Keratinocyte (primary cell): ENCODE data around the gene TRAPPC3L. TPM values are rescaled to one million over a fixed set of nuclear protein-coding genes. Genes with fewer than 3 reads are reported as not detected.

ENCODE experiments used
- DNase-seq: peaks from one replicate; pipeline ENCODE4 v3.0.0-alpha.2; 2011; ENCODE audit warnings: low read depth, missing footprints, low spot score
- FAIRE-seq: peaks from 2 replicates; lab custom pipeline; 2011; peaks lifted over from hg19 to GRCh38; lab: Jason Lieb, UNC
- H2AFZ ChIP-seq: 2 replicates; pipeline ENCODE4 v1.6.0; 2012; ENCODE audit warnings: low read length, control low read depth, inconsistent platforms; ENCODE audit not compliant: control insufficient read depth
- H3K27ac ChIP-seq: 2 replicates; pipeline ENCODE4 v1.5.1; 2011; ENCODE audit warnings: low read length; ENCODE audit not compliant: control insufficient read depth, insufficient read depth
- H3K27me3 ChIP-seq: 3 replicates; pipeline ENCODE4 v1.6.0; 2011; ENCODE audit warnings: low read length; ENCODE audit not compliant: control insufficient read depth, insufficient read depth; ENCODE audit errors: extremely low read depth
- H3K36me3 ChIP-seq, 2 experiments: 2 replicates in 1 of 2; 3 replicates in 1 of 2; pipeline ENCODE4 v1.5.1; 2011; ENCODE audit warnings: low read length in 2 of 2, mild to moderate bottlenecking in 1 of 2; ENCODE audit not compliant: control insufficient read depth in 2 of 2, insufficient read depth in 2 of 2; ENCODE audit errors: extremely low read depth in 1 of 2
- H3K4me1 ChIP-seq: 3 replicates; pipeline ENCODE4 v1.5.1; 2011; ENCODE audit warnings: low read length; ENCODE audit not compliant: control insufficient read depth, insufficient read depth; ENCODE audit errors: extremely low read depth
- H3K4me2 ChIP-seq: 3 replicates; pipeline ENCODE4 v1.6.0; 2011; ENCODE audit warnings: low read depth, low read length; ENCODE audit not compliant: control insufficient read depth, insufficient read depth; ENCODE audit errors: extremely low read depth
- H3K4me3 ChIP-seq, 3 experiments: fragments of 200-600 bp in 1 of 3; sonication (generic) in 1 of 3; 2 replicates in 2 of 3; 3 replicates in 1 of 3; pipeline ENCODE4 v1.5.1; 2011 to 2016; ENCODE audit warnings: low read length in 3 of 3, mild to moderate bottlenecking in 3 of 3, control low read depth in 2 of 3, inconsistent platforms in 1 of 3, low read depth in 1 of 3, mixed read lengths in 1 of 3, mixed run types in 1 of 3, moderate library complexity in 1 of 3; ENCODE audit not compliant: control insufficient read depth in 2 of 3, insufficient read depth in 2 of 3; ENCODE audit errors: extremely low read depth in 1 of 3
- H3K79me2 ChIP-seq: 2 replicates; pipeline ENCODE4 v1.6.0; 2012; ENCODE audit warnings: low read length; ENCODE audit not compliant: control insufficient read depth, insufficient read depth
- H3K9ac ChIP-seq: 3 replicates; pipeline ENCODE4 v1.6.0; 2011; ENCODE audit warnings: low read length; ENCODE audit not compliant: control insufficient read depth, insufficient read depth; ENCODE audit errors: extremely low read depth
- H3K9me1 ChIP-seq: 3 replicates; pipeline ENCODE4 v1.6.0; 2011; ENCODE audit warnings: low read length; ENCODE audit not compliant: control insufficient read depth, insufficient read depth; ENCODE audit errors: extremely low read depth
- H3K9me3 ChIP-seq: 2 replicates; pipeline ENCODE4 v1.5.1; 2012; ENCODE audit warnings: low read depth, low read length; ENCODE audit not compliant: control insufficient read depth
- H4K20me1 ChIP-seq: 3 replicates; pipeline ENCODE4 v1.6.0; 2011; ENCODE audit warnings: low read length; ENCODE audit not compliant: control insufficient read depth, insufficient read depth; ENCODE audit errors: extremely low read depth
- CTCF ChIP-seq, 3 experiments: IDR thresholded peaks in 1 of 3; conservative IDR thresholded peaks in 1 of 3; optimal IDR thresholded peaks in 1 of 3; 2 replicates in 2 of 3; 3 replicates in 1 of 3; pipeline versions ENCODE3 to v1.5.1; 2011; ENCODE audit warnings: low read length in 3 of 3, mild to moderate bottlenecking in 3 of 3, moderate library complexity in 2 of 3, control low read depth in 1 of 3, inconsistent platforms in 1 of 3; ENCODE audit not compliant: insufficient read depth in 2 of 3; ENCODE audit errors: extremely low read depth in 1 of 3
- EZH2 ChIP-seq: IDR thresholded peaks from one replicate; pipeline ENCODE4 v1.6.1; 2012; ENCODE audit warnings: inconsistent platforms, mild to moderate bottlenecking, low read length, moderate library complexity
- dilution Hi-C: fragments of 300-500 bp; cut with MboI; formaldehyde crosslinking; loops from one replicate; pipeline ENCODE4 v1.7.0; 2020; ENCODE audit warnings: low sequenced_read_pairs; ENCODE audit not compliant: extremely low pct_ligation_motif_present
- polyA plus RNA-seq, 5 experiments: library from polyadenylated mRNA; depleted of rRNA in 3 of 5; stranded (reverse) in 3 of 5; stranded (forward) in 1 of 5; unstranded in 1 of 5; fragments of >200 nt; gene quantifications; 1 replicate in 1 of 5; 2 replicates in 3 of 5; 3 replicates in 1 of 5; pipeline versions ENCODE4 v1.2.1 to v1.2.3, GENCODE V29; 2011 to 2012; ENCODE audit warnings: missing spikeins in 2 of 5, low read depth in 1 of 5, low replicate concordance in 1 of 5

TRAPPC3L gene
- polyA plus RNA-seq, 1 donor (not counting 4 experiments of a cell fraction or from before 2014, with no cell fraction given) = 0.31 TPM

- Histone ChIP-seq H3K4me1 (peaks cover 19% of the 10 kb centered on the region), H2AFZ (no peak overlapping the region), H3K27ac (no peak overlapping the region), H3K9me1 (no peaks in the 10 kb centered on the region), H3K79me2 (no peaks in the 10 kb centered on the region), H3K9ac (no peak overlapping the region), H3K9me3 (no peaks in the 10 kb centered on the region), H3K27me3 (no peaks in the 10 kb centered on the region), H3K4me3 (no peak overlapping the region), H3K4me2 (no peak overlapping the region), H3K36me3 (no peaks in the 10 kb centered on the region), H4K20me1 (no peaks in the 10 kb centered on the region)
- TF ChIP-seq CTCF (optimal IDR thresholded peaks at IDR 0.05 in 1 of 3, IDR thresholded peaks at IDR 0.05 in 1 of 3, conservative IDR thresholded peaks at IDR 0.05 in 1 of 3; ENCODE audit: extremely low read depth in 1 of 3, insufficient read depth in 2 of 3, low read length in 3 of 3) = no peak
- no peak for TF ChIP-seq EZH2
- FAIRE-seq = no peak
- no peak for DNase-seq
- dilution Hi-C loops = no loop called here
Measured at GRCh38 chr6:116530436-116530835, 15.0 kb downstream of the TRAPPC3L start.

GRCh38 chr6:116529466-116530290 is 15.8 kb downstream of the TRAPPC3L start:
- no peak for TF ChIP-seq CTCF (optimal IDR thresholded peaks at IDR 0.05 in 1 of 3, IDR thresholded peaks at IDR 0.05 in 1 of 3, conservative IDR thresholded peaks at IDR 0.05 in 1 of 3; ENCODE audit: extremely low read depth in 1 of 3, insufficient read depth in 2 of 3, low read length in 3 of 3)
- TF ChIP-seq EZH2 = no peak
- Histone ChIP-seq H3K9me3 (no peaks in the 10 kb centered on the region), H3K36me3 (no peaks in the 10 kb centered on the region), H3K4me1 (peaks cover 15% of the 10 kb centered on the region), H3K27me3 (no peaks in the 10 kb centered on the region), H3K9me1 (no peaks in the 10 kb centered on the region), H4K20me1 (no peaks in the 10 kb centered on the region), H3K79me2 (no peaks in the 10 kb centered on the region), H3K9ac (no peak overlapping the region), H3K27ac (no peak overlapping the region), H2AFZ (no peak overlapping the region), H3K4me2 (no peak overlapping the region), H3K4me3 (no peak overlapping the region)
- dilution Hi-C loops = no loop called here
- FAIRE-seq (no peak), DNase-seq (no peak)
